Stomach smooth muscle (tissue), 2 donors: ENCODE data around the gene LYZL6.
"Not testable (repeated sequence)": the region's sequence is repeated elsewhere in the genome, so short reads cannot be mapped to it uniquely, and the experiment has no call there.

Experiments
- H3K27ac ChIP-seq: one replicate; pipeline ENCODE4 v1.7.0; 2013; ENCODE audit warnings: mild to moderate bottlenecking, low read length, inconsistent platforms
- H3K27me3 ChIP-seq, 2 donors: one replicate each; pipeline ENCODE4 v1.7.0; 2013; ENCODE audit warnings: low read length in 2 of 2; ENCODE audit not compliant: insufficient read depth in 2 of 2, control insufficient read depth in 1 of 2
- H3K36me3 ChIP-seq, 2 donors: one replicate each; pipeline ENCODE4 v1.7.0; 2013; ENCODE audit warnings: low read length in 2 of 2; ENCODE audit not compliant: control insufficient read depth in 2 of 2, insufficient read depth in 2 of 2
- H3K4me1 ChIP-seq: one replicate; pipeline ENCODE4 v1.7.0; 2013; ENCODE audit warnings: low read length; ENCODE audit not compliant: control insufficient read depth, insufficient read depth
- H3K4me3 ChIP-seq, 2 donors: one replicate each; pipeline ENCODE4 v1.7.0; 2013; ENCODE audit warnings: low read length in 2 of 2
- H3K9ac ChIP-seq, 2 donors: one replicate each; pipeline ENCODE4 v1.7.0; 2013; ENCODE audit warnings: low read length in 2 of 2, mild to moderate bottlenecking in 1 of 2
- H3K9me3 ChIP-seq, 2 donors: one replicate each; pipeline ENCODE4 v1.7.0; 2013; ENCODE audit warnings: low read length in 2 of 2; ENCODE audit not compliant: control insufficient read depth in 2 of 2
- donor health status: healthy.
- donor health status: Pancreatic carcinoma.

Gene LYZL6

GRCh38 chr17:35909408-35909807, 34.1 kb downstream of the LYZL6 start:
- Histone ChIP-seq H3K36me3 (no peaks in the 10 kb centered on the region), H3K9ac (no peak overlapping the region), H3K9me3 (peaks cover 0 to 3% of the 10 kb centered on the region in 2 donors), H3K4me1 (no peaks in the 10 kb centered on the region), H3K27me3 (no peaks in the 10 kb centered on the region), H3K27ac (no peak overlapping the region), H3K4me3 (no peak overlapping the region)

DNA sequence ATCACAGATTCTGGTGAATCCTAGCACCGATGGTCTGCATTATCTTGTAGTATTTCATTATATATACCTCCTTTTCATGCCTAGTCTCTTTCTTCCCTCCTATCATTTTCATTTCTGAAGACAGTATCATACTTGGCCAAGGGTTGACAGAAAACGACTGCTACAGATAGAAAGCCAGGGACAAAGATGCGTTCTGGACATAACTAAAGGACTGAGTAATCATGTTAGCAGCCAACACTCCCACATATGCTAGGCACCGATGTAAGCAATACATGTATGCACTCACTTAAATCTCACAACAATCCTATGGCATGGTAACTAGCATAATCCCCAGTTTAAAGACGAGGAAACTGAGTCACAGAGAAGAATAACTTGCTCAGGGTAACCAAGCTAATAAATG, 35.8 kb downstream of the LYZL6 start:
- Histone ChIP-seq H3K4me3 (no peak overlapping the region), H3K9me3 (no peaks in the 10 kb centered on the region), H3K4me1 (no peaks in the 10 kb centered on the region), H3K9ac (no peak overlapping the region), H3K27me3 (no peaks in the 10 kb centered on the region), H3K27ac (no peak overlapping the region), H3K36me3 (no peaks in the 10 kb centered on the region)

DNA sequence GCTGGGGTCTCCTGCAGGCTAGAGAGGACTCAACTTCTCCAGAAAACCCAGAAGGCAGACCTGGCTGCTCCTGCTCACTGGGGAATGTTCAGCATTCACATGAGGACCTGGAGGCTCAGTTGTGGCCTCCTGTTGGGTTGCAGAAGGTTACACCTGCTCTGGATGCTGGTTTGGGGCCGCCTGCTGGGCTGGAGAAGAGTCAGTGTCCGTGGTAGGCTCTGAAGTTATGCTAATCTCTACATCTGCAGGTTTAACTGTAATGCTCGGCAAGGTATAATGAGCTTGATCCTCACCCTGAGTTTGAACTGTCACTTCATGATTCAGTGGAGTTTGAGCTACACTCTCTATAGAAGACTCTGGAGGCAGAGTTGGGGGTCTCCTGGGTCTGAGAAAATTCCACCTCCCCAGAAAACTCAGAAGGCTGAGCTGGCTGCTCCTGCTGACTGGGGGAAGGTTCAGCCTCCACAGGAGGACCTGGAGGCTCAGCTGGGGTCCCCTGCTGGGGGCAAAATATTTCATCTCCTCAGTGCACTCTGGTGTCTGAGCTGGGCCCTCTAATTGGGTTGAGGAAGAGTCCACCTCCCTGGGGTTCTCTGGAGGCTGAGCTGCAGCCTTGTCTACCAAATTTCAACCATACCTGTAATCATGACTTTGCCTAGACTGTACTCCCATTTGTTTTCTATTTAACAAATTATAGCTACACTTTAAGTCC, 36.4 kb downstream of the LYZL6 start:
- H3K27me3 ChIP-seq = no peaks in the 10 kb centered on the region
- H3K4me1 ChIP-seq = no peaks in the 10 kb centered on the region
- no peaks in the 10 kb centered on the region for H3K36me3 ChIP-seq
- H3K4me3 ChIP-seq = no peak overlapping the region
- H3K9me3 ChIP-seq = no peaks in the 10 kb centered on the region
- no peak overlapping the region for H3K9ac ChIP-seq
- H3K27ac ChIP-seq = no peak overlapping the region

DNA sequence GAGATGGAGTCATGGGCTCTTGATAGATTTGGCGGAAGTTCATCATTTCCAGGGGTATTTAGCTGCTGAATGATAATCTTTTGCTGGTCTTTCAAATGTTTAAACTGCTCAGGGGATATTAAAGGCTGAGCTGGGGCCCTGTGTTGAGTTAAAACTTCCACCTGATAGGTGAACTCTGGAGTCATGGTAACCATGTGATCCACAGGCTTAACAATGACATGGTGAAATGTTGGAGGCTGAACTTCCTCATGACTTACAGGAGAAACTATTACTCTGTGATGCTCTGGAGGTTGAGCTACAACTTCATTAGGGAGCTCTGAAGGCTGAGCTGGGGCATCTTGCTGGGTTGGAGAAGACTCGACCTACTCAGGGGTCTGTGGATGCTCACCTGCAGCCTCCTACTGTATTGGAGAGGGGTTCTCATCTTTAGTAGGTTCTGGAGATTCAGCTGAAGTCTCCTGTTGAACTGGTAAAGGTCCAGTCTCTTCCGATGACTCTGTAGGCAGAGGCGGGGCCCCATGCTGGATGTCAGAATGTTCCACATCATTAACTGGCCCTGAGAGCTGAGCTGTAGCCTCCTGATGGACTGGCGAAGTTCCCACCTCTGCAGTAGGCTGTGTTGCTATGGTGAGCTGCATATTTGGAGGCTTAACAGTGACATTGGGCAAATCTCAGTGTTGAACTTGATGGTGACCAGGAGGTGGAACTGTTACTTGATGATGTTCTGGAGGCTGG, 37.2 kb downstream of the LYZL6 start:
- no peaks in the 10 kb centered on the region for H3K36me3 ChIP-seq
- no peak overlapping the region for H3K4me3 ChIP-seq
- H3K9ac ChIP-seq = no peak overlapping the region
- H3K4me1 ChIP-seq = no peaks in the 10 kb centered on the region
- no peaks in the 10 kb centered on the region for H3K9me3 ChIP-seq
- no peak overlapping the region for H3K27ac ChIP-seq
- H3K27me3 ChIP-seq = no peaks in the 10 kb centered on the region

DNA sequence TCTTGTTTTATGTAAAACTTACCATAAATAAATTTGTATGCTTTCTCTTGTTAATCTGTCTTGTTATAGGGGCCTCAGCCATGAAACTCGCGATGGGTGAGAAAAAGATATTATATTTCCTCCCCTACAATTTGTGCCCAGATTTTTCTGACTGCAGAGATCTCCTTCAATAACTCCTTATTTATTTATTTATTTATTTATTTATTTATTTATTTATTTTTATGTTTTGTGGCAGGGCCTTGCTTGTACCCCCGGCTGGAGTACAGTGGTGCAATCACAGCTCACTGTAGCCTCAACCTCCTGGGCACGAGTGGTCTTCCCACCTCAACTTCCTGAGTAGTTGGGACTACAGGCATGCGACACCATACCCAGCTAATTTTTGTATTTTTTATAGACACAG, 40.1 kb downstream of the LYZL6 start:
- Histone ChIP-seq H3K27me3 (no peaks in the 10 kb centered on the region), H3K27ac (no peak overlapping the region), H3K4me1 (peaks cover 3% of the 10 kb centered on the region), H3K9ac (no peak overlapping the region), H3K9me3 (no peaks in the 10 kb centered on the region), H3K4me3 (no peak overlapping the region), H3K36me3 (no peaks in the 10 kb centered on the region)

- Histone ChIP-seq H3K36me3 (no peaks in the 10 kb centered on the region), H3K4me3 (no peak overlapping the region), H3K9me3 (no peaks in the 10 kb centered on the region), H3K27me3 (no peaks in the 10 kb centered on the region), H3K9ac (no peak overlapping the region), H3K4me1 (peaks cover 3% of the 10 kb centered on the region), H3K27ac (no peak overlapping the region)
Measured at GRCh38 chr17:35901631-35902175, 41.8 kb downstream of the LYZL6 start.

GRCh38 chr17:35900708-35901480, 42.6 kb downstream of the LYZL6 start:
- no peaks in the 10 kb centered on the region for H3K36me3 ChIP-seq
- no peak overlapping the region for H3K27ac ChIP-seq
- H3K9me3 ChIP-seq = no peaks in the 10 kb centered on the region

GRCh38 chr17:35900280-35900679, 43.2 kb downstream of the LYZL6 start:
- peaks cover 0 to 2% of the 10 kb centered on the region in 2 donors for H3K27me3 ChIP-seq
- no peaks in the 10 kb centered on the region for H3K9me3 ChIP-seq
- H3K4me3 ChIP-seq = no peak overlapping the region
- H3K36me3 ChIP-seq = no peaks in the 10 kb centered on the region
- H3K4me1 ChIP-seq = peaks cover 3% of the 10 kb centered on the region
- no peak overlapping the region for H3K27ac ChIP-seq
- no peak overlapping the region for H3K9ac ChIP-seq

More at GRCh38 chr17:35900708-35901480, 42.6 kb downstream of the LYZL6 start:
- Histone ChIP-seq H3K27me3 (peaks cover 0 to under 1% of the 10 kb centered on the region in 2 donors), H3K4me1 (peaks cover 3% of the 10 kb centered on the region), H3K9ac (no peak overlapping the region), H3K4me3 (no peak overlapping the region)

DNA sequence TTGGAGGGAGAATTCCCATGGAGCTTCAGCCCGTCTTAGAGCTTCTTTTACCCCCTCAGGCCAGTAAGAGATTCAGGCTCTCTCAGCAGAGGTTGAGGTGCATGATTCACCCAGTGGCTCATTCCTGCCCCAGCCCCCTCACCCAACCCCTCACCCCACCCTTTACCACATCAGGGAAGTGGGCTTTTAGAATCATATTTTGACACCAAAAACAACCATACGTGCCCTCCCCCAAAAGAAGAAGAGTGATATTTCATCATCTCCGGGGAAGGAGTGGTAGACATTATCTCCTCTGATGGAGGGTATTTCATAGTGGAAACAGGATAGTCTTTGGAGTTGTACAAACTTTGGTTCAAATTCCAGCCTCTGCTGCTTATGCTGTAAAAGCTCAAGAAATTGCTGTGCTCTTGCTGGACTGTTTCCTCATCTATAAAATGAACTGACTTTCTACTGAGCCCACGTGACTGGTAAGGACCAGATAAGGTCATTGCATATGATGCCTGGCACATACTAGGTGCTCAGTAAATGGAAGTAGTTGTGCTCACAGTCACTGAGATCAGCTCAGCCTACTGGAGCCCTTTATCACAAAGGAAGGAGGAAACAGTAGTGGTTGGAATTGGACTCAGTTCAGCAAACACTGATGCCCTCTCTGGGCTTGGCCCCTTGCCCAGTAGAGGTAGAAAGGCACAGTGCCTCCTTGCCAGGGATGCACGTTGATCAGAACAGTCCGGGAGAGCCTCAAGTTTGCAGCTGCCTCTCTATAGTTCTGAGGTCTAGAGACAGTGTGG, 45.0 kb downstream of the LYZL6 start:
- Histone ChIP-seq H3K36me3 (no peaks in the 10 kb centered on the region), H3K4me3 (no peak overlapping the region), H3K27me3 (peaks cover 0 to 2% of the 10 kb centered on the region in 2 donors), H3K9me3 (no peaks in the 10 kb centered on the region), H3K4me1 (peaks cover 3% of the 10 kb centered on the region), H3K9ac (no peak overlapping the region), H3K27ac (no peak overlapping the region)

DNA sequence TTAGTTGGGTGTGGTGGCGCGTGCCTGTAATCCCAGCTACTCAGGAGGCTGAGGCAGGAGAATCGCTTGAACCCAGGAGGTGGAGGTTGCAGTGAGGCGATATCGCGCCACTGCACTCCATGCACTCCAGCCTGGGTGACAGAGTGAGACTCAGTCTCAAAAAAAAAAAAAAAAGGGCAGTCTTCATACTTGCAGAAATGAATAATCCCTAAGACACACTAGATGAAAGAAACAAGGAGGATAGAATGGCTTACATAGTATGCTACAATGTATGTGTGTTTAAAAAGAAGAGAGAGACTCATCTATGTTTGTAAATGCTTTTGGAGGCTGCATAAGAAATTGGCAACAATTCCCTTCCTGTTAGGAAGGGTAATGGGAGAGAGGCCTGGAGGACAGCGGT, 45.7 kb downstream of the LYZL6 start:
- not testable (repeated sequence) for H3K36me3 ChIP-seq, H3K4me1 ChIP-seq, H3K9ac ChIP-seq, H3K27me3 ChIP-seq, H3K27ac ChIP-seq, H3K4me3 ChIP-seq, H3K9me3 ChIP-seq
